NB4 (cell line): ENCODE data around the gene HNRNPUL1.

Experiments
- DNase-seq: peaks from one replicate; pipeline ENCODE4 v3.0.0; 2010; ENCODE audit warnings: low read depth
- H3K4me3 ChIP-seq: one replicate; pipeline ENCODE4 v1.5.1; 2011; ENCODE audit warnings: mild to moderate bottlenecking, low read depth, low read length, moderate library complexity
- CTCF ChIP-seq: IDR thresholded peaks from one replicate; pipeline ENCODE4 v1.5.1; 2012; ENCODE audit warnings: low read depth, low read length
- MAX ChIP-seq: IDR thresholded peaks from 2 replicates; pipeline ENCODE4 v1.6.1; 2011; ENCODE audit warnings: low read depth, low read length
- MYC ChIP-seq: IDR thresholded peaks from 2 replicates; pipeline ENCODE4 v1.6.1; 2011; ENCODE audit warnings: low read depth, low read length
- POLR2A ChIP-seq: IDR thresholded peaks from 2 replicates; pipeline ENCODE4 v1.6.1; 2011; ENCODE audit warnings: mild to moderate bottlenecking; ENCODE audit not compliant: insufficient read length; ENCODE audit errors: extremely low read depth

HNRNPUL1 gene

GRCh38 chr19:41238244-41238643 is 25.9 kb upstream of the HNRNPUL1 start:
- TF ChIP-seq CTCF, result no peak
- no peak for TF ChIP-seq POLR2A
- no peak for TF ChIP-seq MAX
- no peak for TF ChIP-seq MYC
- no peak for DNase-seq
- H3K4me3 ChIP-seq, result no peak overlapping the region

- DNase-seq, result no peak
- TF ChIP-seq CTCF (no peak), MYC (no peak), MAX (no peak), POLR2A (no peak)
- no peak overlapping the region for H3K4me3 ChIP-seq
These were observed 24.8 kb upstream of the HNRNPUL1 start for GRCh38 chr19:41239363-41239762.

GRCh38 chr19:41239961-41240574 is 24.1 kb upstream of the HNRNPUL1 start:
- TF ChIP-seq MYC, result no peak
- TF ChIP-seq MAX, result no peak
- TF ChIP-seq CTCF, result no peak
- TF ChIP-seq POLR2A, result no peak
- H3K4me3 ChIP-seq, result no peak overlapping the region
- no peak for DNase-seq

- no peak for TF ChIP-seq CTCF
- no peak for TF ChIP-seq POLR2A
- no peak for TF ChIP-seq MYC
- no peak for TF ChIP-seq MAX
- no peak overlapping the region for H3K4me3 ChIP-seq
- no peak for DNase-seq
These were observed 22.3 kb upstream of the HNRNPUL1 start for GRCh38 chr19:41241859-41242258.

GRCh38 chr19:41244117-41244516 is 20.1 kb upstream of the HNRNPUL1 start:
- no peak for DNase-seq
- no peak for TF ChIP-seq POLR2A
- no peak for TF ChIP-seq MYC
- no peak for TF ChIP-seq CTCF
- no peak for TF ChIP-seq MAX
- H3K4me3 ChIP-seq, result no peak overlapping the region
